GM23248 (cell line): ENCODE data around the gene CFDP1. TPM values are rescaled to one million over a fixed set of nuclear protein-coding genes. Genes with fewer than 3 reads are reported as not detected.

Experiments
- DNase-seq: peaks from one replicate; pipeline ENCODE4 v3.0.0-alpha.2; 2015
- H2AFZ ChIP-seq: fragments of 200-600 bp; sonication (generic); 2 replicates; pipeline ENCODE4 v1.6.1; 2016; ENCODE audit warnings: antibody characterized with exemption
- H3F3A ChIP-seq: fragments of 200-600 bp; sonication (generic); 2 replicates; pipeline ENCODE4 v1.6.1; 2016; ENCODE audit warnings: mild to moderate bottlenecking, antibody characterized with exemption, mixed run types; ENCODE audit not compliant: insufficient read depth
- H3K27ac ChIP-seq: fragments of 200-600 bp; sonication (generic); 2 replicates; pipeline ENCODE4 v1.5.1; 2016; ENCODE audit warnings: mild to moderate bottlenecking
- H3K27me3 ChIP-seq: fragments of 200-600 bp; sonication (generic); replicated peaks from 2 replicates; pipeline ENCODE4 v1.6.1; 2016; ENCODE audit warnings: mild to moderate bottlenecking; ENCODE audit not compliant: insufficient read depth
- H3K36me3 ChIP-seq: fragments of 200-600 bp; sonication (generic); 2 replicates; pipeline ENCODE4 v1.6.1; 2016; ENCODE audit warnings: low read depth, mild to moderate bottlenecking
- H3K4me1 ChIP-seq: fragments of 200-600 bp; sonication (generic); 2 replicates; pipeline ENCODE4 v1.6.1; 2016; ENCODE audit warnings: mild to moderate bottlenecking; ENCODE audit not compliant: insufficient read depth
- H3K4me2 ChIP-seq: fragments of 200-600 bp; sonication (generic); one replicate; pipeline ENCODE4 v1.6.1; 2016; ENCODE audit warnings: mild to moderate bottlenecking; ENCODE audit not compliant: unreplicated experiment
- H3K4me3 ChIP-seq: fragments of 200-600 bp; sonication (generic); 2 replicates; pipeline ENCODE4 v1.5.1; 2016; ENCODE audit warnings: mild to moderate bottlenecking
- H3K79me2 ChIP-seq: fragments of 200-600 bp; sonication (generic); 2 replicates; pipeline ENCODE4 v1.6.1; 2016; ENCODE audit warnings: mild to moderate bottlenecking; ENCODE audit not compliant: insufficient read depth
- H3K9ac ChIP-seq: fragments of 200-600 bp; sonication (generic); 2 replicates; pipeline ENCODE4 v1.6.1; 2016; ENCODE audit warnings: mild to moderate bottlenecking
- H3K9me2 ChIP-seq: fragments of 200-600 bp; sonication (generic); 2 replicates; pipeline ENCODE4 v1.6.1; 2016; ENCODE audit warnings: mixed run types, mild to moderate bottlenecking, moderate library complexity; ENCODE audit not compliant: insufficient read depth
- H3K9me3 ChIP-seq: fragments of 200-600 bp; sonication (generic); one replicate; pipeline ENCODE4 v1.6.1; 2017; ENCODE audit warnings: low read depth
- H4K20me1 ChIP-seq: fragments of 200-600 bp; sonication (generic); 2 replicates; pipeline ENCODE4 v1.6.0; 2016; ENCODE audit not compliant: insufficient read depth
- EZH2 ChIP-seq: fragments of 200-600 bp; sonication (generic); IDR thresholded peaks from 2 replicates; pipeline ENCODE4 v1.6.1; 2018; ENCODE audit warnings: antibody characterized with exemption, mild to moderate bottlenecking; ENCODE audit not compliant: insufficient read depth, poor library complexity, severe bottlenecking
- EZH2phosphoT487 ChIP-seq: fragments of 200-600 bp; sonication (generic); IDR thresholded peaks from 2 replicates; pipeline ENCODE4 v1.6.1; 2018; ENCODE audit warnings: antibody characterized with exemption, moderate library complexity, mild to moderate bottlenecking, low read depth; ENCODE audit not compliant: insufficient read depth
- WGBS, 2 experiments: methylation state at CpG; one replicate each; pipeline ENCODE4 v1.1.6; 2015 to 2017; ENCODE audit warnings: low lambda C conversion rate in 2 of 2, low coverage in 1 of 2; ENCODE audit errors: missing lambda C conversion rate in 2 of 2; 5-methylcytosine and 5-hydroxymethylcytosine counted together
- in situ Hi-C: fragments of 300-500 bp; cut with MboI; formaldehyde crosslinking; loops from 2 replicates; pipeline ENCODE4 v1.15.0; 2020
- polyA plus RNA-seq: library from polyadenylated mRNA; unstranded; fragments of >200 nt; fragmentation: Nextera tagmentation; extraction: Ambion mirVana; gene quantifications from 2 replicates; pipeline ENCODE4 v1.2.1, GENCODE V29; 2016
- total RNA-seq: library from RNA; depleted of rRNA; stranded (reverse); fragments of >200 nt; shearing (Covaris generic); gene quantifications from 2 replicates; pipeline ENCODE4 v1.2.3, GENCODE V29; 2014

Gene CFDP1
- total and polyA plus RNA-seq, 2 experiments from 2014 or later, result 36.9 to 46.7 TPM

GRCh38 chr16:75308011-75308410 is 125.3 kb downstream of the CFDP1 start:
- in situ Hi-C loops, result no loop called here
- 95 to 98% methylated on average over 3 of the region's 3 CpGs for WGBS, 2 experiments
- H3K9ac ChIP-seq, result no peak overlapping the region

DNA sequence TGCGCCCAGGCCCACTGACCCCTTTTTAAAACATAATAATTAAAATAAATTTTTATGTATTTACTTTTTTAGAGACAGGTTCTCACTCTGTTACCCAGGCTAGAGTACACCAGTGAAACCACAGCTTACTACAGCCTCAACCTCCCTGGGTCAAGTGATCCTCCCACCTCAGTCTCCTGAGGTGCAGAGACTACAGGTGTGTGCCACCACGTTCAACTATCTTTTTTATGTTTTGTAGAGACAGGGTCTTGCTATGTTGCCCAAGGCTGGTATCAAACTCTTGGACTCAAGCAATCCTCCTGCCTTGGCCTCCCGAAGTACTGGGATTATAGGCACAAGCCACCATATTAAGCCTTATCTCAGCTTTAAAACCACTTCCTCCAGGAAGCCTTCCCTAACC is 125.8 kb downstream of the CFDP1 start:
- H3K9me2 ChIP-seq, result peaks cover 4% of the 10 kb centered on the region; the same call in 1 of the 2 replicates
- in situ Hi-C loops, result no loop called here
- H3F3A ChIP-seq, result peaks cover 41% of the 10 kb centered on the region
- H3K27me3 ChIP-seq, result no peaks in the 10 kb centered on the region
- DNase-seq, result no peak
- no peak for TF ChIP-seq EZH2phosphoT487
- no peak for TF ChIP-seq EZH2
- H3K4me1 ChIP-seq, result peaks cover 44% of the 10 kb centered on the region
- H3K4me3 ChIP-seq, result no peak overlapping the region
- H2AFZ ChIP-seq, result no peak overlapping the region
- no peaks in the 10 kb centered on the region for H3K9me3 ChIP-seq
- no peak overlapping the region for H3K9ac ChIP-seq
- H3K4me2 ChIP-seq, result no peak overlapping the region
- H3K36me3 ChIP-seq, result no peaks in the 10 kb centered on the region
- H4K20me1 ChIP-seq, result no peaks in the 10 kb centered on the region
- H3K27ac ChIP-seq, result no peak overlapping the region
- WGBS, 2 experiments, result 97 to 100% methylated on average over 3 of the region's 3 CpGs
- 0 out of 2 replicates have a peak, but pooled peaks cover 12% of the 10 kb centered on the region for H3K79me2 ChIP-seq

More at GRCh38 chr16:75308011-75308410, 125.3 kb downstream of the CFDP1 start:
- H3F3A ChIP-seq, result peaks cover 41% of the 10 kb centered on the region
- no peak for TF ChIP-seq EZH2phosphoT487
- TF ChIP-seq EZH2, result no peak
- H3K27me3 ChIP-seq, result no peaks in the 10 kb centered on the region
- H3K79me2 ChIP-seq, result 0 out of 2 replicates have a peak, but pooled peaks cover 12% of the 10 kb centered on the region
- no peaks in the 10 kb centered on the region for H4K20me1 ChIP-seq
- no peaks in the 10 kb centered on the region for H3K36me3 ChIP-seq
- H3K27ac ChIP-seq, result no peak overlapping the region
- no peak for DNase-seq
- H3K9me3 ChIP-seq, result no peaks in the 10 kb centered on the region
- peaks cover 44% of the 10 kb centered on the region for H3K4me1 ChIP-seq
- H3K4me3 ChIP-seq, result no peak overlapping the region
- H3K9me2 ChIP-seq, result peaks cover 4% of the 10 kb centered on the region; the same call in 1 of the 2 replicates
- H3K4me2 ChIP-seq, result no peak overlapping the region
- no peak overlapping the region for H2AFZ ChIP-seq

DNA sequence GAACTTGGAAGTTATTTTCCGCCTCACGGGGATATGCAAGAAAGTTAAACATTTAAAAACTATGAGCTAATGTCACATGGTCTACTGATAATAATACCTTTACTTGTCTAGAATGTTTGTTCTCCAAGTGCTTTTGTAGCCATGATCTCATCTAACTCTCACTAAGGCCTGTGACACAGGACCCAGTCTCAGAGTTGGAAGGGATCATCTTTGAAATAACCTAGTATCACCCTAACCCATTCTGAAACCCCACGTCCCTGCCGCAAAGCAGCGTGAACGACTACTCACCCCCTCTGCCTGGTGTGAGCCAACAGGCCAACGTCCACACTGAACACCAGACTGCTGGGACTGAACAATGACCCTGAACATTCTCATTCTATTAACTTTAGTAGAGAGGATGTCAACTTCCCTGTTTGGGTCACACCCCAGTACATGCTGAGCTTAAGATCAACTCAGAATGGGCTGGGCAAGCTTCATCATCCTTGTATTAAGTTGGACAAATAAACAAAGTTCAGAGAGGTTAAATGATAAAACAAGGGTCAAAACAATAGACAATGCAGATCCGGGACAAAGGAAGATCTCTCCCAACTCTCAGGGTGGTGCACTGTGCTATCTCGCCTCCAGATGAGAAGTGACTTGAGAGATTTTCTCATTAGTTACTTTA is 127.1 kb downstream of the CFDP1 start:
- TF ChIP-seq EZH2phosphoT487, result no peak
- no peak for TF ChIP-seq EZH2
- Histone ChIP-seq H3K4me1 (peaks cover 32% of the 10 kb centered on the region), H3K4me2 (peak overlapping the region; percentile 71), H3K4me3 (peak overlapping the region; percentile 53), H4K20me1 (no peaks in the 10 kb centered on the region), H3K9me2 (peaks cover 4% of the 10 kb centered on the region; the same call in 1 of the 2 replicates), H3F3A (peaks cover 35% of the 10 kb centered on the region), H3K9ac (peak overlapping the region; percentile 83), H2AFZ (0 out of 2 replicates have a peak overlapping the region, but pooled peaks have one; percentile 32), H3K27ac (peak overlapping the region; percentile 99), H3K27me3 (no peaks in the 10 kb centered on the region), H3K79me2 (0 out of 2 replicates have a peak, but pooled peaks cover 12% of the 10 kb centered on the region), H3K9me3 (no peaks in the 10 kb centered on the region), H3K36me3 (no peaks in the 10 kb centered on the region)
- DNase-seq, result no peak
- in situ Hi-C loops, result no loop called here
- WGBS, 2 experiments, result 83 to 85% methylated on average over 9 of the region's 9 CpGs

- peaks cover 28% of the 10 kb centered on the region for H3K4me1 ChIP-seq
- H3F3A ChIP-seq, result peaks cover 35% of the 10 kb centered on the region
- no peaks in the 10 kb centered on the region for H4K20me1 ChIP-seq
- H3K36me3 ChIP-seq, result no peaks in the 10 kb centered on the region
- H3K9me2 ChIP-seq, result peaks cover 4% of the 10 kb centered on the region; the same call in 1 of the 2 replicates
- peak overlapping the region; percentile 99 for H3K27ac ChIP-seq
- 4 to 6% methylated on average over 8 of the region's 8 CpGs for WGBS, 2 experiments
- TF ChIP-seq EZH2, result no peak
- 0 out of 2 replicates have a peak, but pooled peaks have one; percentile 33 for TF ChIP-seq EZH2phosphoT487
- H3K27me3 ChIP-seq, result no peaks in the 10 kb centered on the region
- H3K4me3 ChIP-seq, result peak overlapping the region; percentile 53
- peak overlapping the region; percentile 32 for H2AFZ ChIP-seq
- 0 out of 2 replicates have a peak, but pooled peaks cover 12% of the 10 kb centered on the region for H3K79me2 ChIP-seq
- no peaks in the 10 kb centered on the region for H3K9me3 ChIP-seq
- peak; percentile 100 for DNase-seq
- H3K4me2 ChIP-seq, result peak overlapping the region; percentile 77
- in situ Hi-C loops, result no loop called here
- H3K9ac ChIP-seq, result peak overlapping the region; percentile 86
These were observed 127.8 kb downstream of the CFDP1 start for GRCh38 chr16:75305364-75306098.
